ENCODE data around the gene CALCB.

CALCB gene

GRCh38 chr11:15127341-15127740 lies 53.9 kb downstream of the CALCB start:
- DNase-seq (ENCODE audit: low read depth) = no peak
- no peak overlapping the region for H3K4me3 ChIP-seq (ENCODE audit: low read depth, low read length)
- TF ChIP-seq POLR2A (IDR thresholded peaks at IDR 0.05; ENCODE audit: extremely low read depth, insufficient read length) (no peak), CTCF (IDR thresholded peaks at IDR 0.05; ENCODE audit: low read depth, low read length) (no peak), MYC (IDR thresholded peaks at IDR 0.05; ENCODE audit: low read depth, low read length) (no peak), MAX (IDR thresholded peaks at IDR 0.05; ENCODE audit: low read depth, low read length) (no peak)
